GM18519 (cell line): ENCODE data around the gene PBRM1.

Source experiments
- ATAC-seq: cut with Tn5 transposase; IDR thresholded peaks from one replicate; pipeline ENCODE4 v1.9.1; 2021; ENCODE audit warnings: mild to moderate bottlenecking, moderate library complexity; ENCODE audit not compliant: unreplicated experiment, low FRiP score

The PBRM1 gene

DNA sequence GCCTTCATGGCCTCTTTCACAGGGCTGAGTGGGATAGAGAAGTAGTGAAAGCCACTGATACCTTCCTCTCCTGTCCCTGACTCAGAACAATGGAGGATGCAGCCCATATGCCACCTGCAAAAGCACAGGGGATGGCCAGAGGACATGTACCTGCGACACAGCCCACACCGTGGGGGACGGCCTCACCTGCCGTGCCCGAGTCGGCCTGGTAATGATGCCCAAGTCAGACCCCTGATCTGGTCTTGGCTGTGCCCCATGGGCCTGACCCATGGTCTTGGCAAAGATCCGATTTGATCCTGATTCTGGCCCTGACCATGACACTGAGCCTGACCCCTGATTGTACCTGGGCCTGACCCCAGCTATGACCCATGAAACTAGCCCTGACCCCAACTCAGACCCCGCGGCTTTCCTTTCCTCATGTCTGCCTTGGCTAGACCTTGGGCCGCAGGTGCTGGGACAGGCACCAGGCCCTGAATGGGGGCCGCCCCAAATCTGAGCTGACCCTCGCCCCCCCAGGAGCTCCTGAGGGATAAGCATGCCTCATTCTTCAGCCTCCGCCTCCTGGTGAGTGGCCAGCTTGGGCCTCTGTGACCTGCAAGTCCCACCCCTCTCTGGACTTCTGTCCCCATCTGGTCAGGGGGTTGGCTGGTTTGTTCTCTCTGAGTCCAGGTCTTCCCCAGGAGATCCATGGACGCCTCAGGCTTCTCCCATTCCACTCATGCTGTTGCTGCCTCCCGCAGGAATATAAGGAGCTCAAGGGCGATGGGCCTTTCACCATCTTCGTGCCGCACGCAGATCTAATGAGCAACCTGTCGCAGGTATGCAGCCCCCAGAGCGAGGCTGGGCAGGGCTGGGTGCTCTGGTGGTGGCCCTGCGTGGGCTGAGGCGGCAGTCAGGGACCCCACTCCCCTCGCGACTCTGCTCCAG, 167.7 kb downstream of the PBRM1 start:
- ATAC-seq, result no peak

DNA sequence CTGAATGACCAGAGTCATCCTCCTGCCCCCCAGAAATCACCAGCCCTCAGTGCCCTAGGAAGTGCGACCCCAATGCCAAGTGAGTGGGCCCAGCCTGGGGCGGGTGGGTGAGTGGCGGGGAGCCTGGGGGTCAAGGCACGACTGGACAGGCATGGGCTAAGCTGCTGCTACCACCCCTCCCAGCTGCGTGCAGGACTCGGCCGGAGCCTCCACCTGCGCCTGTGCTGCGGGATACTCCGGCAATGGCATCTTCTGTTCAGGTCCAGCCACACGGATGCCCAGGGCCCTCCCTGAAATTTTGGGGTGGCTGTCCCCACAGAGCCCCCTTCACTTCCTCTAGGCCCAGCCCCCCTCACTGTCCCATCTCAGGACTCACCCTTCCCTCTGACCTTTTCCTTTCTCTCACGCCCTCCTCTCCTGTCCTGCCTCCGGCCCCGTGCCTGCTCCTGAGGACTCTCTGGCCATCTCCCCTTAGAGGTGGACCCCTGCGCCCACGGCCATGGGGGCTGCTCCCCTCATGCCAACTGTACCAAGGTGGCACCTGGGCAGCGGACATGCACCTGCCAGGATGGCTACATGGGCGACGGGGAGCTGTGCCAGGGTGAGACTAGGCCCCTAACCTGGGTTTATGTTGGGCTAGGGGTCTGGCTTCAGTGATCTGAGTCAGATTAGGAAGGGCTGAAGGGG, 169.1 kb downstream of the PBRM1 start:
- ATAC-seq, result no peak

DNA sequence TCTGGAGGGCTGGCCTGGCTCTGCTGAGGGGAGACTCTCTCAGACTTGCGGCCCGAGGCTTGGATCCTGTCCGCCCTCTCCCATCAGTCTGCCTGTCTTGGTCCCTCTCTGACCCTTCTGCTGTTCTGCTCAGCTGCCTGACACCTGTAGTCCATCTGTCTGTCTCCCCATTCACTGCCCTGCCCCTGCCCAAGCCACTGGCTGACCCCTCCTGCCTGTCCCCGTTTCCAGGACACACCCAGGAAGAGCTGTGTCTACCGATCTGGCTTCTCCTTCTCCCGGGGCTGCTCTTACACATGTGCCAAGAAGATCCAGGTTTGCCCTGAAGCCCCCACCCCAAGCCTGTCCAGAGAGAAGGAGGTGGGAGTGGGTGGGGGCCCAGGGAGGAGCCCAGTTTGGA, 170.5 kb downstream of the PBRM1 start:
- ATAC-seq, result no peak

DNA sequence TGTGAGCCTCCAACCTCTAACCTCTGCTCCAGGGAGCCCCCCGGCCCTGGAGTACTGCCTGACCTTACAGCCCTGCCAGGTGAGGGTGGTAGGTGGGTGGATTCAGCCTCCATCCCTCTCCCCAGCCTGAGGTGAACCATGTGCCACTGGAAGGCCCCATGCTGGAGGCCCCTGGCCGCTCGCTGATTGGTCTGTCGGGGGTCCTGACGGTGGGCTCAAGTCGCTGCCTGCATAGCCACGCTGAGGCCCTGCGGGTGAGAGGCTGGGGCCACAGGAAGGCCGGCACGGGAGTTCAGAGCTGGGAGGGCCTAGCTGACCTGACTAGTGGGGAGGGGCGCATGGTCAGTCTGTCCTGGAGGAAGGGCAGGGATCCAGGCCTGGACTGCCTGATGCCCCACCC, 171.1 kb downstream of the PBRM1 start:
- no peak for ATAC-seq

DNA sequence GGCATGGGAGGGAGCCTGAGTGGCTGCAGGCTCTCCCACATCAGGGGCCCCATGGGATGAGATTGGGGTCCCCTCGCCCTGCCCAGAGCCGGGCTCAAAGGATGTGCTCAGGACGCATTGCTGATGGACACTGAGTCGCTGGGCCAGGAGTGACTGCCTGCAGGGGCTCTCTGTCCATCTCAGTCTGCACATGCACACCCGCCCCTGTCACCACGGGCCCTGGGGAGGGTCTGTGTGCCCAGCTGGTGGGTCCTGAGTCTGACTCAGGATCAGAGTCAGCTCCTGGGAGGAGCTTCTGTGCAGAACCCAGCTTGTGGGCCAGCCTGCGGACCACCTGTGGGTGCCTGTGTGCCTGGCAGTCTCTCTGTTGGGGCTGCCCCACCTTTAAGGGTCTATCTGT, 172.4 kb downstream of the PBRM1 start:
- ATAC-seq, result no peak

DNA sequence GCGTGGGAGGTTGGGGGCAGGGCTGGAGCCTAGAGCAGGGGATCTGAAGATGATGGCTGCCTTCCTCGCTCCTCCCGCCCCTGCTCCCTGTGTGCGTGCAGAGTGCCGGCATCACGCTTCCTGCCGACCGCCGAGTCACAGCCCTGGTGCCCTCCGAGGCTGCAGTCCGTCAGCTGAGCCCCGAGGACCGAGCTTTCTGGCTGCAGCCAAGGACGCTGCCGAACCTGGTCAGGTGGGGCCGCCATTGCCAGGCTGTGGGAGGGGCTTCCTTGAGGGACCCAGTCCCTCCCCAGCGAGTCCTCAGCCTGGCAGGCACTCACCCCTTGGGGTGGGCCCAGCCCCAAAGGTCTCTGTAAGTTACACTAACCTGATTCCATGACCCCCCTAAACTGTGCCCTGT, 173.0 kb downstream of the PBRM1 start:
- no peak for ATAC-seq

DNA sequence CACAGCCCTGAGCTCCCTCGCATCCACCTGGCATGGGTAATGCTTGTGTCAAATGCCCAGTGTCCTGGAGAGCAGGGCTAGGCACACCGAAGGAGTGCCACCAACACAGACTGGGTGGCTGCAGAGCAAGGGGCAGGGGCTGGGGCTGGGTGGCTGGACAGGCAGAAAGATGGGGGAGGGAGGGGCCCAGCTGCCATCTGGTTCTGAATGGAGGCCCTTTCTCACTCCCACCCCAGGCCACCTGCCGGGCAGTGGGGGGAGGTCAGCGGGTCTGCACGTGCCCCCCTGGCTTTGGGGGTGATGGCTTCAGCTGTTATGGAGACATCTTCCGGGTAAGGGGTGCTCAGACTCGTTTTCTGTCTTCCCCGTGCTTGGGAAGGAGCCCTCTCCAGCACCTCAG, 173.6 kb downstream of the PBRM1 start:
- ATAC-seq, result no peak

DNA sequence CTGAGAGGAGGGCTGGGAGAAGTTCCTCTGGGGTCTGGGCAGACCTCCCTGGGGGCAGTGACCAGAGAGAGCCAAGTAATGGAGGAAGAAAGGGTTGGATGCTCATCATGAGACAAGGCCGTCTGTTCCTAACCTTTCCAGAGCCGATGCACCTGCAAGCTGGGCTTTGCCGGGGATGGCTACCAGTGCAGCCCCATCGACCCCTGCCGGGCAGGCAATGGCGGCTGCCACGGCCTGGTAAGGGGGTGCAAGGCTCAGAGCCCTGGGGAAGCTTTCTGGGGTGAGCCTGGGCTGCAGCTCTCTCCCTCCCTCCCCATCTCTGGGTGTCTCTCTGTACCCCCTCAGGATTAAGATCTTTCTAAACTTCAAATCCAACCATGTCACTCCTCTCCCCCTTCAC, 174.2 kb downstream of the PBRM1 start:
- no peak for ATAC-seq

DNA sequence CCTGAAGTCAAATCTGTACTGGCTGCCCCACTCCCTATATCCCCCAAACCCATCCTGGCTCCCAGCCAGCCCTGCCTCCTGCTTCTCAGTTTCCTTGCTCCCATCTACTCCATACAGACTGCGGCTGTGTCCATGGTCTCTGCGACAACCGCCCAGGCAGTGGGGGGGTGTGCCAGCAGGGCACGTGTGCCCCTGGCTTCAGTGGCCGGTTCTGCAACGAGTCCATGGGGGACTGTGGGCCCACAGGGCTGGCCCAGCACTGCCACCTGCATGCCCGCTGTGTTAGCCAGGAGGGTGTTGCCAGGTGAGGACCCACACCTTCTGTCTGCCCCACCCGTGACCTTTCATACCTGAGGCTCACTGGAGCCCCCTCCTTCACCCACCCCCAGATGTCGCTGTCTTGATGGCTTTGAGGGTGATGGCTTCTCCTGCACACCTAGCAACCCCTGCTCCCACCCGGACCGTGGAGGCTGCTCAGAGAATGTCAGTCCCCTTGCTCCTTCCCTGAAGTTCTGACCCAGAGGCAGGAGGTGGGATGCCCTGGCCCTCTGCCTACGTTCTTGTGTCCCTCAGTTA, 175.9 kb downstream of the PBRM1 start:
- no peak for ATAC-seq

DNA sequence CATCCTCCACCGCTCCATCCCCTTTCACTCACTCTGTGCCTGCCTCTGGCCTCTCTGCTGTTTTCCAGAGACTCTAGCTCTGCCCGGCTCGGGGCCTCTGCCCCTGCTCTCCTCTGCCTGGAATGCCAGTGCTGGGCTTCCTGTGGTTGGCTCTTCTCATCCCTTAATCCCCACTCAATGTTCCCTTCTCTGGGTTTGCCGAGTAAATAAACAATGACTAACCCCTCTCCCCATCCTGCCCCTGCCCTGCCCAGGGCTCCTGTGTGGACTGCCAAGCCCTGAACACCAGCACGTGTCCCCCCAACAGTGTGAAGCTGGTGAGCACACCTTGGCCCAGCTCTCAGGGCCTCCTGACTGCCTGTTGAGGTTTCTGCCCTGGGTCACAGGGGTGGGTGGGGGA, 178.4 kb downstream of the PBRM1 start:
- ATAC-seq, result no peak

DNA sequence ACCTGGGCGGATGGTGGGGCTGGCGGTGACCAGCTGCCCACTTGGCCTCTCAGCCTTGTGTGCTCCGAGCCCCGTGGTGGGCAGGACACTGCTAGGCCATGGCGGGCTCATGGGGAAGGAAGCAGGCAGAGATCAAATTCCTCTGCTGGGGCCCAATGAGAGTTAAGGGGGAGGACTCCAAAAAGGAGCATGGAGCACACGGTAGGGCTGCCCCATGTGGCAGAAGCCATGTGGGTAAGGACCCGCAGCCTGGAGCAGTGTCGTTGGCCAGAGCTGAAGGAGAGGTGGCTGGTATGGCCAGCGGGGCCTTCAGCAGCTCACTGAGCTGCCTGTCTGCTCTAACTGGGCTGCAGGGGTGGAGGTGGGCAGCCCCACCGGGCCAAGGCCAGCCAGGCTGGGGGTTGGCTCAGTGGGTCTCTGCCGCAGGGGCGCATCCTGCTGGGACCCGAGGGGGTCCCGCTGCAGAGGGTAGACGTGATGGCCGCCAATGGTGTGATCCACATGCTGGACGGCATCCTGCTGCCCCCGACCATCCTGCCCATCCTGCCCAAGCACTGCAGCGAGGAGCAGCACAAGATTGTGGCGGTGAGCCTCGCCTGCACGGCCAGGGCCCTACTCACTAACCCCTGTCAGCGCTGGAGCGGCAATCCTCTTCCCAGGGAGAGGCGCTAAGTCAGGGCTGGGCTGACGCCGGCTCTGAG, 179.3 kb downstream of the PBRM1 start:
- no peak for ATAC-seq

DNA sequence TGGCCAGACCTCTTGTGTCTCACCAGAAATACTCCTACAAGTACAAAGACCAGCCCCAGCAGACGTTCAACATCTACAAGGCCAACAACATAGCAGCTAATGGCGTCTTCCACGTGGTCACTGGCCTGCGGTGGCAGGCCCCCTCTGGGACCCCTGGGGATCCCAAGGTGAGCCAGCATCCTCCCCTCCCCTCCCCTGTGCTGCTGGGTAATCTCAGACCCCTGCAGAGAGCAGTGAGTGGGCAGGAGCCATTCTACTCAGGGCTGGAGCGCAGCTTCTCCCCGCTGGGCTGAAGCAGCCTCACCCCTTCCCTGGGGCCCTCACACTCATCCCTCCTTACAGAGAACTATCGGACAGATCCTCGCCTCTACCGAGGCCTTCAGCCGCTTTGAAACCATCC, 180.7 kb downstream of the PBRM1 start:
- ATAC-seq, result no peak

DNA sequence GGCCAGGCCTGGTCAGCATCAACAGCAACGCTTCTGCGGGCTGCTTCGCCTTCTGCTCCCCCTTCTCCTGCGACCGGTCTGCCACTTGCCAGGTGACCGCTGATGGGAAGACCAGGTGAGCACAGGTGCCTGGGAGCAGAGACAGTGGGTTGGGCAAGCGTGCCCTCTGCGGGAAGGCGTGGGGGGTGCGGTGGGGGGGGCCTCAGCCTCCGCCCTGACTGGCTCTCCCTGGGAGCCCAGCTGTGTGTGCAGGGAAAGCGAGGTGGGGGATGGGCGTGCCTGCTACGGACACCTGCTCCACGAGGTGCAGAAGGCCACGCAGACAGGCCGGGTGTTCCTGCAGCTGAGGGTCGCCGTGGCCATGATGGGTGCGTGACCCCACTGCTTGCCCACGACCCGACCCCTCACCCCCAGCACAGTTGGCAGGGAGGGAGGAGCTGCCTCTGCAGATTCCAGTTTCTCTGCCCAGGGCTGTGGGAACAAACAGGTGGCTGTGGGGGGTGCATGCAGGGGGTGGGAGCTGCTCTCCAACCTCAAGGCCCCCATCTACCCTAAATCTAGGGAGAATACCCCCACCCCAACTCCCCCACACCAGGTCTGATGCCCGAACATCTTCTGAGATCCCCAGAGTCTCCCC, 181.8 kb downstream of the PBRM1 start:
- no peak for ATAC-seq

DNA sequence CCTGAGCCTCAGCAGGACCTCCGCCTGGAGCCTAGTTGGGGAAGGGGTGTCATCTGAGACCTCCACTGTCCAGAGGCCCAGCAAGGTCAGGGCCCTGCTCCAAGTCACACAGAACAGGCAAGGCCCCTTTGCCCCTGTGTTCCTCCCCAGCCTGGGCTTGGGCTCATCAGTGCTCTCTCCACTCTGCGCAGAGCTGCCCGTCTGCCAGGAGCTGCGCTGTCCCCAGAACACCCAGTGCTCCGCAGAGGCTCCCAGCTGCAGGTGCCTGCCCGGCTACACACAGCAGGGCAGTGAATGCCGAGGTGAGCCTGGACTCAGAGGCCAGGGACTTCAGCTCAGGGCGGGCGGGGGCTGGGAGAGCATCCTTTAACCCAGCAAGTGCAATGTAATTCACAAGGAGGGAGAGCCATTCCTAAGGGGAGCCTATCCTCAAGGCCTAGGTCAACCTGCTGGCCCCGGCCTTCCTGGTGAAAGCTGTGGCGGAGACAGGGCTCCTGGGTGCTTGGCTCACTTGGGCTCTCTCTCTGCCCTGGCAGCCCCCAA, 182.8 kb downstream of the PBRM1 start:
- no peak for ATAC-seq

DNA sequence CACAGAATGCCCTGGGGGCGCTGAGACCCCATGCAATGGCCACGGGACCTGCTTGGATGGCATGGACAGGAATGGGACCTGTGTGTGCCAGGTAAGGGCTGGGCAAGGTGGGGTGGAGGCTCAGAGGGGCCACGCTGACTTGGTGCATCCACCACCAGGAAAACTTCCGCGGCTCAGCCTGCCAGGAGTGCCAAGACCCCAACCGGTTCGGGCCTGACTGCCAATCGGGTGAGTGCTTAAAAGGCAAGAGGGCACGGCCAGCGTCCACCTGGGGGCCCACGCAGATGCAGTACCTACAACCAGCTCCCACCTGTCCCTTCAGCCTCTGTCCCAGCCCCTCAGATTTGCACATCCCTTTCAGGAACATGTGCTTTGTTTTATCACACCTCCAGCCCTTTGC, 183.7 kb downstream of the PBRM1 start:
- no peak for ATAC-seq

DNA sequence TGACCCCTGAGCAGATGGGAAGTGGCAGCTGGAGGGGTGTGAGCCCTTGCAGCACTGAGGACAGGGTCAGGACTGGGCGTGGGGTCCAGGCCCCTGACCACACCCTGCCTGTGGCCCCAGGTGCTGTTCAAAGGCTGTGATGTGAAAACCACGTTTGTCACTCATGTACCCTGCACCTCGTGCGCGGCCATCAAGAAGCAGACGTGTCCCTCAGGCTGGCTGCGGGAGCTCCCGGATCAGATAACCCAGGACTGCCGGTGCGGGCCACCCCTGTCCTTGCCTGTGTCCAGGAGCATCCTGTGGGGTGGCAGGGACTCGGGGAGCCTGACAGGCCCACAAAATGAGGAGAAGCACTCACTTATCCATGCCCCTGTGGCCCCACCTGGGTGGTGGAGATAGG, 184.7 kb downstream of the PBRM1 start:
- no peak for ATAC-seq

DNA sequence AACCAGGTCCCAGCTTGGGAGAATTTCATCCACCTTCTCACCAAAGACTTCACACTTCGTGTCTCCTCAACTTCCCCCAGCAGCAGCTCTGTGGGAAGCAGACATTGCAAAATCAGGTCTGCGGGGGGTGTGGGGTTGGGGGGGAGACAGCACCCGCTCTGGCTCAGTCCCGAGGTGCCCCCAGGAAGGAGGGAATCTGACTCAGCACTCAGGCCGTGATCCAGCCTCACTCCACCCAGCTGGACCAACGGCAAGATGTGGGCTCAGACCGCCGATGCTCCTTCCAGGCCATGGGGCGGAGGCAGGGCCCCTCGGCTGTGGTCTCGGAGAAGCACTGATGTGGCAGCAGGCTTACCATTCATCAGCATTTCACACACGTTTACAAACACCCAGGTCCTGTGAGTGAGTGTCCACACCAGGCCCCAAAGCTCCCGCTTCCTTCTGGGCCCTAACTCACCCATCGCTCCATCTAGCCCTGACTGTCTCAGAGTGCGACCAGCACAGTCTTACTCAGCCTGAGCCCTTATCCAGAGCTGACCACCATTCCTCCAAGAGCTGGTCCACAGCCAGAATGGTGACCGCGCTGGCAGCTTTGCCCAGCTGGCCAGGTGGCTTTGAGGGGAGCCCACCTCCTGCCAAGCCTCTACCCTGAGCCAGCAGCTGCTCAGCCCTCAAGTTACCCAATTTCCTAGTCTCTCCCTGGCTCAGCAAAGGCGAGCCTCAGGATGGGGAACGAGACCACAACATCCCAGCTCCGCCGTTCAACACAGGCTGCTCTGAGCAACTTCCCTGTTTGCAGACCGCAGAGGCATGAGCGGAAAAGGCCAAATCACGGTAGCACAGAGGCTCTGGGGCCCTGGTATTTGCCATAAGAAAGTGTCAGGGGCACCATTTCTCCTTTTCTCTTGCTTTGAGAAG, 187.3 kb downstream of the PBRM1 start:
- no peak for ATAC-seq

DNA sequence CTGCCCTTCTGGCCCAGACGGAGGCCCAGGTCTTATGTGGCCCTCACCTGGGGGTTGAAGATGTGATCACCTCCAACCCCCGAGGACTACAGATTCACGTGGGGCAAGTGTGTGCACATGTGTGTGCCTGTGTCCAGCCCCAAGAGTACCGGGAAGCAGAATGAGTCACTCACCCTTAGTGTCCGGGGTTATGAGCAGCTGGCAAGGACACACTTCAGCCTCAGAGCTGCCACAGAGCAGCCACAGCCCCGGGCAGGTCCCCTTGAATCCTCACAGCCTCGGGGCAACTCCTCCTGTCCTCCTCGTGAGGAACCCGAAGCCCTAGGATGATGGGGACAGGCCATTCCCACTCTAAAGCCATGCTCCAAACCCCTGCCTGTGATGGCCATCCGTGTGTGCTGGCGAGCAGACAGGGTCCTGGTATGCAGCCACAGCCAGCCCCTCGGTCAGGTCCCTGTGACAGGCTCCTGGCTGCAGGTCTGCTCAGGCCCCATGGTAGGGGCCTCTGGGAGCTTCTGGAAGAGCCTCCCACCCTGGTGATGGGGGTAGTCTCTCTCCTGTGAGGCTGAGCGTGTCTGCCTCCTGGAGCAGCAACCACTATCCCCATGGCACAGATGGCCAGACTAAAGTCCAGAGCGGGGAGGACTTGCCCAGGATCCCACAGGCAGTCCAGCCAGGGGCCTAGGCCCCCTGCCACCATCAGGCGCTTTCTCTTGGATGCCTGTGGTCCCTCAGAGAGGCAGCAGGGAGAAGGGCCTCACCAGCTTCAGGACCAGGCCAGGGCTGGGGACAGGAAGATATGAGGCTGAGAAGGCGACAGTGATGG, 189.7 kb downstream of the PBRM1 start:
- no peak for ATAC-seq
